Lung (tissue), 12 donors: ENCODE results near the gene VKORC1L1. TPM values are rescaled to one million over a fixed set of nuclear protein-coding genes. Genes with fewer than 3 reads are reported as not detected.

Source experiments
- ATAC-seq: fragments of 200-7000 bp; cut with Tn5 transposase; one replicate; pipeline ENCODE4 v1.9.1; 2020; ENCODE audit warnings: moderate number of reproducible peaks; ENCODE audit not compliant: insufficient read depth, low FRiP score
- DNase-seq, 3 donors: peaks; one replicate each; pipeline ENCODE4 v3.0.0-alpha.2; 2013 to 2017
- H3K27ac ChIP-seq, 2 donors: one replicate each; pipeline ENCODE4 v1.5.1; 2013; ENCODE audit warnings: mild to moderate bottlenecking in 2 of 2, moderate library complexity in 2 of 2, control low read depth in 1 of 2, inconsistent platforms in 1 of 2, low read depth in 1 of 2, low read length in 1 of 2
- H3K27me3 ChIP-seq, 3 donors: one replicate each; pipeline ENCODE4 v1.5.1; 2013; ENCODE audit warnings: low read length in 2 of 3; ENCODE audit not compliant: control insufficient read depth in 3 of 3, insufficient read depth in 3 of 3
- H3K36me3 ChIP-seq, 4 donors: one replicate each; pipeline ENCODE4 v1.5.1; 2013; ENCODE audit warnings: low read length in 4 of 4, mild to moderate bottlenecking in 1 of 4, moderate library complexity in 1 of 4; ENCODE audit not compliant: control insufficient read depth in 4 of 4, insufficient read depth in 4 of 4
- H3K4me1 ChIP-seq, 5 donors: one replicate each; pipeline ENCODE4 v1.5.1; 2013; ENCODE audit warnings: low read length in 5 of 5, mild to moderate bottlenecking in 2 of 5, moderate library complexity in 1 of 5; ENCODE audit not compliant: control insufficient read depth in 5 of 5, insufficient read depth in 5 of 5
- H3K4me3 ChIP-seq: one replicate; pipeline ENCODE4 v1.5.1; 2013; ENCODE audit warnings: mild to moderate bottlenecking, control low read depth, moderate library complexity
- H3K9ac ChIP-seq, 2 donors: one replicate each; pipeline ENCODE4 v1.5.1; 2013; ENCODE audit warnings: low read length in 2 of 2, control low read depth in 1 of 2; ENCODE audit not compliant: insufficient read depth in 1 of 2
- H3K9me3 ChIP-seq, 4 donors: one replicate each; pipeline ENCODE4 v1.5.1; 2013; ENCODE audit warnings: low read length in 3 of 4, mild to moderate bottlenecking in 1 of 4, moderate library complexity in 1 of 4; ENCODE audit not compliant: control insufficient read depth in 4 of 4, insufficient read depth in 3 of 4
- WGBS, 2 donors: extraction: QIAGEN DNeasy Blood & Tissue Kit; methylation state at CpG; one replicate each; pipeline ENCODE4 v1.1.7; 2013; 5-methylcytosine and 5-hydroxymethylcytosine counted together
- polyA plus RNA-seq, 2 donors: library from polyadenylated mRNA; stranded (reverse); fragments of 200-250 nt; gene quantifications; one replicate each; pipeline ENCODE4 v1.2.1, GENCODE V29; 2013
- total RNA-seq, 2 donors: library from RNA; depleted of rRNA in 1 of 2; stranded (reverse); fragments of >200 nt in 1 of 2; gene quantifications; one replicate each; pipeline ENCODE4 v1.2.1, GENCODE V29; 2014 to 2021
- TF ChIP-seq, protein P1 (sequence below): IDR thresholded peaks from 2 replicates; pipeline ENCODE4 v1.5.1; 2012; ENCODE audit warnings: mild to moderate bottlenecking; ENCODE audit errors: control extremely low read depth, extremely low read depth
- donor health status: control.
- donor health status: control.
- donor health status: Bipolar disorder and iron deficiency.
- donor health status: healthy.
- donor health status: DM: yes; HTN: yes; CAD: no.

Gene VKORC1L1
- total and polyA plus RNA-seq, 4 donors: 15.1 to 36.8 (median 24.4) TPM

DNA sequence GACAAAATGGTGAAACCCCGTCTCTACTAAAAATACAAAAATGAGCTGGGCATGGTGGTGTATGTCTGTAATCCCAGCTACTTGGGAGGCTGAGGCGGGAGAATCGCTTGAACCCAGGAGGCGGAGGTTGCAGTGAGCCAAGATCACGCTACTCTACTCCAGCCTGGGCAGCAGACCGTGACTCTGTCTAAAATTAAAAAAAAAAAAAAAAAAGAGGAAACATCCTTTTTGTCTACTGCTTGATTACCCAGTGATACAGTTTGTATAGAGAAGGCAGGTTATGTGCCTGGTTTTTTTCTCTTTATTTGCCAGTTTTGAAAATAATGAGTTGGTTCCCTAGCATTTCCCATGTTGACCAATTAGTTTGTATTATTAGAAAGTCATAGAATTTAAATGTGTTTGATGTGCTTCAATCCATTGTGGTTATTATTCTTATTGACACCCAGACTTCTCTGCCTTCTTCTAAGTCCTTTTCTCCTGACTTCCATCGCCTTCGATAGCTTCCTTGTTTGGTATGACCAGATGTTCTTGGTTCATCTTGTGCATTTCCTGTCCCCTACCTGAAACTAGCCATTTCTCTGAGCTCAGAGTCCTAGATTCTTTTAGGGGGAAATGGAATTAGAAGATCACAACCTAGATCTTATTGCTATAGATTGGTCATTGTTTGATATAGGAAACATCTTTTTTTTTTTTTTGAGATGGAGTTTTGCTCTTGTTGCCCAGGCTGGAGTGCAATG, 43.2 kb downstream of the VKORC1L1 start:
- Histone ChIP-seq H3K9ac (no peak overlapping the region), H3K27ac (no peak overlapping the region), H3K27me3 (no peaks in the 10 kb centered on the region), H3K4me3 (no peak overlapping the region), H3K9me3 (no peaks in the 10 kb centered on the region), H3K36me3 (peaks cover 0 to 3% (median 0%) of the 10 kb centered on the region in 4 donors), H3K4me1 (peaks cover 0 to 1% (median 0%) of the 10 kb centered on the region in 5 donors)
- 82 to 90% methylated on average over 8 of the region's 8 CpGs for WGBS, 2 donors
- ATAC-seq (no peak), DNase-seq (no peak)
- TF ChIP-seq, protein P1, sequence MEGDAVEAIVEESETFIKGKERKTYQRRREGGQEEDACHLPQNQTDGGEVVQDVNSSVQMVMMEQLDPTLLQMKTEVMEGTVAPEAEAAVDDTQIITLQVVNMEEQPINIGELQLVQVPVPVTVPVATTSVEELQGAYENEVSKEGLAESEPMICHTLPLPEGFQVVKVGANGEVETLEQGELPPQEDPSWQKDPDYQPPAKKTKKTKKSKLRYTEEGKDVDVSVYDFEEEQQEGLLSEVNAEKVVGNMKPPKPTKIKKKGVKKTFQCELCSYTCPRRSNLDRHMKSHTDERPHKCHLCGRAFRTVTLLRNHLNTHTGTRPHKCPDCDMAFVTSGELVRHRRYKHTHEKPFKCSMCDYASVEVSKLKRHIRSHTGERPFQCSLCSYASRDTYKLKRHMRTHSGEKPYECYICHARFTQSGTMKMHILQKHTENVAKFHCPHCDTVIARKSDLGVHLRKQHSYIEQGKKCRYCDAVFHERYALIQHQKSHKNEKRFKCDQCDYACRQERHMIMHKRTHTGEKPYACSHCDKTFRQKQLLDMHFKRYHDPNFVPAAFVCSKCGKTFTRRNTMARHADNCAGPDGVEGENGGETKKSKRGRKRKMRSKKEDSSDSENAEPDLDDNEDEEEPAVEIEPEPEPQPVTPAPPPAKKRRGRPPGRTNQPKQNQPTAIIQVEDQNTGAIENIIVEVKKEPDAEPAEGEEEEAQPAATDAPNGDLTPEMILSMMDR: no peak

DNA sequence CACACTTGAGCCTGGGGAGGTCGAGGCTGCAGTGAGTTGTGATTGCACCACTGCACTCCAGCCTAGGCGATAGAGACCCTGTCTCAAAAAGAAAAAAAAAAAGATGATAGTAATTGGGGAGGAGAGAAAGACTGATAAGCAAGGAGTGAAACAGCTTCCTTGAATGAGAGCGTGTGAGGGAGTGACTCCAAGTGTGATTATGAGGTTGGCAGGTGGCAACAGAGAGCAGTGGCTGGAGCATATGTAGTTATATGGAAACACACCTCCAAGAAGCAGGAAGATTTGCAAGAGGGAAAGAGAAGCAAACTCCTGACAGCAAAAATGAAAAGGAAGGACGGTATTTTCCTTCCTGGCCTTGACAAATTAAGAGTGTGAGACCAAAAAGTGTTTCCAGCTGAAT, 50.4 kb downstream of the VKORC1L1 start:
- Histone ChIP-seq H3K9ac (no peak overlapping the region), H3K27ac (no peak overlapping the region), H3K9me3 (no peaks in the 10 kb centered on the region), H3K36me3 (peaks cover 0 to 2% (median 0%) of the 10 kb centered on the region in 4 donors), H3K4me1 (peaks cover 0 to 18% (median 3%) of the 10 kb centered on the region in 5 donors), H3K4me3 (no peak overlapping the region), H3K27me3 (no peaks in the 10 kb centered on the region)
- TF ChIP-seq, protein P1: no peak
- ATAC-seq: no peak
- 85 to 90% methylated on average over 4 of the region's 4 CpGs for WGBS, 2 donors
- no peak for DNase-seq

DNA sequence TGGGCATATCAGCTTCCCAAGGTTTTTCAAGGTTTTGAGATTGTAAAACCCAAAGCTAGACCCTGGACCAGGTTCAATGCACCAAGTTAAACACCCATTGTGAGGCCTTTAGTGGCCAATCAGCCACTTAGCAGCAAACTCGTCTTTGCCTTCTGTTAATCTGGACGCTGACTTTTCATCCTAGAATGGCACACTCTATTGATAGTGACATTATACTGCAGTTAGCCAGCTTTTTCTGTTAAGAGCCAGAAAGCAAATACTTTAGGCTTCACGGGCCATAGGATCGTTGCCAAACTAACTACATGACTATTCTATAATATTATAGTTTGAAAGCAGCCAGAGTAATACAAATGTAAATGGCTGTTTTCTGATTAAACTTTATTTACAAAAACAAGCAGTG, 51.3 kb downstream of the VKORC1L1 start:
- ATAC-seq: no peak

More for the DNA sequence above, 51.3 kb downstream of the VKORC1L1 start:
- H3K27me3 ChIP-seq: no peaks in the 10 kb centered on the region
- H3K4me3 ChIP-seq: no peak overlapping the region
- no peak overlapping the region for H3K9ac ChIP-seq
- 63 to 90% methylated on average over 4 of the region's 4 CpGs for WGBS, 2 donors
- H3K36me3 ChIP-seq: peaks cover 0 to 2% (median 0%) of the 10 kb centered on the region in 4 donors
- H3K4me1 ChIP-seq: peaks cover 0 to 18% (median 3%) of the 10 kb centered on the region in 5 donors
- H3K9me3 ChIP-seq: no peaks in the 10 kb centered on the region
- DNase-seq: peak in 2 of 3 donors; percentile 37 to 44
- H3K27ac ChIP-seq: no peak overlapping the region
- TF ChIP-seq, protein P1: no peak
